ENCODE data around the gene DEXI.

Gene DEXI

GRCh38 chr16:10978871-10979446 is 36.7 kb upstream of the DEXI start:
- in situ Hi-C loops (cut with MboI; ENCODE audit: low sequenced_read_pairs, unreplicated experiment): no loop called here
- TF ChIP-seq CTCF (IDR thresholded peaks at IDR 0.05; ENCODE audit: borderline replicate concordance, control extremely low read depth, extremely low read depth, insufficient read depth, missing control alignments): no peak
- no peak for DNase-seq (ENCODE audit: low spot score)

- in situ Hi-C loops (cut with MboI; ENCODE audit: low sequenced_read_pairs, unreplicated experiment): no loop called here
- TF ChIP-seq CTCF (IDR thresholded peaks at IDR 0.05; ENCODE audit: borderline replicate concordance, control extremely low read depth, extremely low read depth, insufficient read depth, missing control alignments): no peak
- no peak for DNase-seq (ENCODE audit: low spot score)
These were observed 35.9 kb upstream of the DEXI start for GRCh38 chr16:10978124-10978523.

GRCh38 chr16:10976634-10977033 is 34.4 kb upstream of the DEXI start:
- TF ChIP-seq CTCF (IDR thresholded peaks at IDR 0.05; ENCODE audit: borderline replicate concordance, control extremely low read depth, extremely low read depth, insufficient read depth, missing control alignments): no peak
- in situ Hi-C loops (cut with MboI; ENCODE audit: low sequenced_read_pairs, unreplicated experiment): no loop called here
- no peak for DNase-seq (ENCODE audit: low spot score)

GRCh38 chr16:10972819-10973464 is 30.7 kb upstream of the DEXI start:
- TF ChIP-seq CTCF (IDR thresholded peaks at IDR 0.05; ENCODE audit: borderline replicate concordance, control extremely low read depth, extremely low read depth, insufficient read depth, missing control alignments): no peak
- in situ Hi-C loops (cut with MboI; ENCODE audit: low sequenced_read_pairs, unreplicated experiment): loop anchor here (25.0 kb wide), 3 partner anchors 564 to 839 kb away; a partner anchor contains a TSS
- no peak for DNase-seq (ENCODE audit: low spot score)

- DNase-seq (ENCODE audit: low spot score): no peak
- in situ Hi-C loops (cut with MboI; ENCODE audit: low sequenced_read_pairs, unreplicated experiment): loop anchor here (25.0 kb wide), 3 partner anchors 565 to 840 kb away; a partner anchor contains a TSS
- TF ChIP-seq CTCF (IDR thresholded peaks at IDR 0.05; ENCODE audit: borderline replicate concordance, control extremely low read depth, extremely low read depth, insufficient read depth, missing control alignments): no peak
These were observed 30.0 kb upstream of the DEXI start for GRCh38 chr16:10972108-10972818.

- in situ Hi-C loops (cut with MboI; ENCODE audit: low sequenced_read_pairs, unreplicated experiment): loop anchor here (25.0 kb wide), 3 partner anchors 566 to 841 kb away; a partner anchor contains a TSS
- TF ChIP-seq CTCF (IDR thresholded peaks at IDR 0.05; ENCODE audit: borderline replicate concordance, control extremely low read depth, extremely low read depth, insufficient read depth, missing control alignments): peak; percentile 52
- DNase-seq (ENCODE audit: low spot score): peak; percentile 61
These were observed 29.3 kb upstream of the DEXI start for GRCh38 chr16:10971560-10971961.
